Hepatocyte (in vitro differentiated cells): Measurements from ENCODE around the gene MRPL39. TPM values are rescaled to one million over a fixed set of nuclear protein-coding genes. Genes with fewer than 3 reads are reported as not detected.

Source experiments
- DNase-seq: peaks from one replicate; pipeline ENCODE4 v3.0.0-alpha.2; 2016; ENCODE audit warnings: low spot score
- H2AFZ ChIP-seq: fragments of 200-600 bp; sonication (generic); 2 replicates; pipeline ENCODE4 v1.6.0; 2016; ENCODE audit warnings: antibody characterized with exemption, mild to moderate bottlenecking
- H3K27ac ChIP-seq: fragments of 200-600 bp; sonication (generic); 2 replicates; pipeline ENCODE4 v1.5.1; 2016; ENCODE audit warnings: mild to moderate bottlenecking
- H3K27me3 ChIP-seq: fragments of 200-600 bp; sonication (generic); 2 replicates; pipeline ENCODE4 v1.6.1; 2016
- H3K36me3 ChIP-seq: fragments of 200-600 bp; sonication (generic); replicated peaks from 2 replicates; pipeline ENCODE4 v1.5.1; 2016; ENCODE audit warnings: low read depth; ENCODE audit not compliant: insufficient read depth
- H3K4me1 ChIP-seq: fragments of 200-600 bp; sonication (generic); 2 replicates; pipeline ENCODE4 v1.5.1; 2016; ENCODE audit warnings: mild to moderate bottlenecking, moderate library complexity; ENCODE audit not compliant: insufficient read depth
- H3K4me2 ChIP-seq: fragments of 200-600 bp; sonication (generic); 2 replicates; pipeline ENCODE4 v1.6.0; 2016
- H3K4me3 ChIP-seq: fragments of 200-600 bp; sonication (generic); 2 replicates; pipeline ENCODE4 v1.5.1; 2016; ENCODE audit warnings: mild to moderate bottlenecking
- H3K79me2 ChIP-seq: fragments of 200-600 bp; sonication (generic); 2 replicates; pipeline ENCODE4 v1.6.0; 2017; ENCODE audit warnings: mild to moderate bottlenecking
- H3K9me2 ChIP-seq: fragments of 200-600 bp; sonication (generic); replicated peaks from 2 replicates; pipeline ENCODE4 v1.6.0; 2017; ENCODE audit warnings: mild to moderate bottlenecking; ENCODE audit not compliant: insufficient read depth
- H3K9me3 ChIP-seq: fragments of 200-600 bp; sonication (generic); 2 replicates; pipeline ENCODE4 v1.5.1; 2016; ENCODE audit warnings: low read depth, mild to moderate bottlenecking
- H4K20me1 ChIP-seq: fragments of 200-600 bp; sonication (generic); 2 replicates; pipeline ENCODE4 v1.6.0; 2016; ENCODE audit warnings: mild to moderate bottlenecking; ENCODE audit not compliant: insufficient read depth, poor library complexity, severe bottlenecking
- CTCF ChIP-seq: fragments of 200-600 bp; sonication (generic); IDR thresholded peaks from 2 replicates; pipeline ENCODE4 v1.5.1; 2016; ENCODE audit warnings: antibody characterized with exemption, mild to moderate bottlenecking; ENCODE audit not compliant: poor library complexity
- EZH2 ChIP-seq: fragments of 200-600 bp; sonication (generic); IDR thresholded peaks from 2 replicates; pipeline ENCODE4 v1.6.1; 2016; ENCODE audit warnings: antibody characterized with exemption, mild to moderate bottlenecking, borderline replicate concordance
- EZH2phosphoT487 ChIP-seq: fragments of 200-600 bp; sonication (generic); IDR thresholded peaks from one replicate; pipeline ENCODE4 v1.6.1; 2018; ENCODE audit warnings: antibody characterized with exemption, mild to moderate bottlenecking, low read depth, moderate library complexity; ENCODE audit not compliant: unreplicated experiment, severe bottlenecking
- WGBS: methylation state at CpG from one replicate; pipeline ENCODE4 v1.1.6; 2016; ENCODE audit warnings: low lambda C conversion rate; ENCODE audit errors: missing lambda C conversion rate; 5-methylcytosine and 5-hydroxymethylcytosine counted together
- polyA plus RNA-seq: library from polyadenylated mRNA; unstranded; fragments of >200 nt; fragmentation: Nextera tagmentation; extraction: Ambion mirVana; gene quantifications from 2 replicates; pipeline ENCODE4 v1.2.1, GENCODE V29; 2016
- total RNA-seq: library from RNA; depleted of rRNA; stranded (reverse); fragments of >200 nt; gene quantifications from 2 replicates; pipeline ENCODE4 v1.2.3, GENCODE V29; 2014

Gene MRPL39
- total and polyA plus RNA-seq, 2 experiments from 2014 or later, result 27.4 to 43.0 TPM

- H4K20me1 ChIP-seq, result no peaks in the 10 kb centered on the region
- H3K4me1 ChIP-seq, result no peaks in the 10 kb centered on the region
- H3K79me2 ChIP-seq, result no peaks in the 10 kb centered on the region
- no peaks in the 10 kb centered on the region for H3K9me3 ChIP-seq
- WGBS, result 92% methylated on average over 1 of the region's 1 CpG
- no peaks in the 10 kb centered on the region for H3K36me3 ChIP-seq
- no peak overlapping the region for H3K4me2 ChIP-seq
- no peaks in the 10 kb centered on the region for H3K27me3 ChIP-seq
- TF ChIP-seq CTCF (no peak), EZH2 (no peak), EZH2phosphoT487 (no peak)
- H3K27ac ChIP-seq, result no peak overlapping the region
- no peak for DNase-seq
- H2AFZ ChIP-seq, result no peak overlapping the region
- no peak overlapping the region for H3K4me3 ChIP-seq
- no peaks in the 10 kb centered on the region for H3K9me2 ChIP-seq
Observed at GRCh38 chr21:25569084-25569483, 38.2 kb downstream of the MRPL39 start.

- H3K4me2 ChIP-seq, result peak overlapping the region; percentile 49
Observed at GRCh38 chr21:25568246-25568645, 39.0 kb downstream of the MRPL39 start.

GRCh38 chr21:25567472-25567871, 39.8 kb downstream of the MRPL39 start:
- no peak overlapping the region for H3K4me2 ChIP-seq
- 91% methylated on average over 4 of the region's 4 CpGs for WGBS

More at GRCh38 chr21:25568246-25568645, 39.0 kb downstream of the MRPL39 start:
- no peaks in the 10 kb centered on the region for H3K79me2 ChIP-seq
- H2AFZ ChIP-seq, result no peak overlapping the region
- 53% methylated on average over 5 of the region's 5 CpGs for WGBS
- TF ChIP-seq EZH2phosphoT487 (no peak), CTCF (no peak), EZH2 (no peak)
- H3K9me3 ChIP-seq, result no peaks in the 10 kb centered on the region
- peak; percentile 10 for DNase-seq
- no peaks in the 10 kb centered on the region for H3K27me3 ChIP-seq
- H3K9me2 ChIP-seq, result no peaks in the 10 kb centered on the region
- H3K27ac ChIP-seq, result no peak overlapping the region
- H3K4me1 ChIP-seq, result no peaks in the 10 kb centered on the region
- H4K20me1 ChIP-seq, result no peaks in the 10 kb centered on the region
- no peaks in the 10 kb centered on the region for H3K36me3 ChIP-seq
- no peak overlapping the region for H3K4me3 ChIP-seq

More at GRCh38 chr21:25567472-25567871, 39.8 kb downstream of the MRPL39 start:
- no peak overlapping the region for H3K4me3 ChIP-seq
- no peak overlapping the region for H2AFZ ChIP-seq
- H3K4me1 ChIP-seq, result no peaks in the 10 kb centered on the region
- no peak overlapping the region for H3K27ac ChIP-seq
- no peaks in the 10 kb centered on the region for H3K9me3 ChIP-seq
- no peaks in the 10 kb centered on the region for H3K79me2 ChIP-seq
- no peaks in the 10 kb centered on the region for H4K20me1 ChIP-seq
- no peak for DNase-seq
- no peaks in the 10 kb centered on the region for H3K36me3 ChIP-seq
- no peaks in the 10 kb centered on the region for H3K9me2 ChIP-seq
- TF ChIP-seq CTCF, result no peak
- TF ChIP-seq EZH2, result no peak
- TF ChIP-seq EZH2phosphoT487, result no peak
- H3K27me3 ChIP-seq, result no peaks in the 10 kb centered on the region
